Activated CD8-positive, alpha-beta memory T cell treated with anti-CD3 and anti-CD28 coated beads, Interleukin-2, amount 50 U/mL, for 24 hours (primary cell): ENCODE data around the gene ERI2.
"Not testable (repeated sequence)": the region's sequence is repeated elsewhere in the genome, so short reads cannot be mapped to it uniquely, and the experiment has no call there.

Source experiments
- DNase-seq: peaks from one replicate; pipeline ENCODE4 v3.0.0-alpha.2; 2020; ENCODE audit errors: extremely low read depth

ERI2 gene

GRCh38 chr16:20764448-20764847 lies 41.8 kb downstream of the ERI2 start:
- not testable (repeated sequence) for DNase-seq

GRCh38 chr16:20763461-20764232 lies 42.6 kb downstream of the ERI2 start, which contains the start of gene ACSM3:
Gene ACSM3, plus strand, starts transcription at chr16:20764014. Its CDS starts 6,021 bp downstream, at chr16:20770035.
- no peak for DNase-seq

GRCh38 chr16:20762404-20763123 lies 43.7 kb downstream of the ERI2 start:
- no peak for DNase-seq

- DNase-seq, result no peak
Measured at GRCh38 chr16:20761175-20761574, 45.1 kb downstream of the ERI2 start.

GRCh38 chr16:20760346-20760745 lies 45.9 kb downstream of the ERI2 start:
- DNase-seq, result no peak

- DNase-seq, result not testable (repeated sequence)
Measured at GRCh38 chr16:20755799-20756198, 50.5 kb downstream of the ERI2 start.

GRCh38 chr16:20755238-20755637 lies 51.0 kb downstream of the ERI2 start:
- no peak for DNase-seq

- DNase-seq, result no peak
Measured at GRCh38 chr16:20753727-20754126, 52.5 kb downstream of the ERI2 start.

GRCh38 chr16:20750558-20750957 lies 55.7 kb downstream of the ERI2 start:
- no peak for DNase-seq

GRCh38 chr16:20749474-20749873 lies 56.8 kb downstream of the ERI2 start:
- DNase-seq, result no peak

GRCh38 chr16:20747030-20747816 lies 59.0 kb downstream of the ERI2 start:
- no peak for DNase-seq

- no peak for DNase-seq
Measured at GRCh38 chr16:20746461-20746860, 59.8 kb downstream of the ERI2 start.
